Astrocyte (in vitro differentiated cells and primary cell): ENCODE results near the gene UGT3A1.

Source experiments
- EZH2 ChIP-seq: IDR thresholded peaks from 2 replicates; pipeline ENCODE4 v1.6.1; 2012; ENCODE audit warnings: mild to moderate bottlenecking, low read length, inconsistent platforms; ENCODE audit not compliant: insufficient read depth
- TF ChIP-seq, protein P1 (sequence below): IDR thresholded peaks from 2 replicates; pipeline ENCODE4 v1.5.1; 2011; ENCODE audit warnings: low read depth, mild to moderate bottlenecking, inconsistent platforms, low read length, moderate library complexity; ENCODE audit not compliant: insufficient read depth

GRCh38 chr5:35954175-35954574 lies 37.0 kb downstream of the UGT3A1 start:
- TF ChIP-seq, protein P1, sequence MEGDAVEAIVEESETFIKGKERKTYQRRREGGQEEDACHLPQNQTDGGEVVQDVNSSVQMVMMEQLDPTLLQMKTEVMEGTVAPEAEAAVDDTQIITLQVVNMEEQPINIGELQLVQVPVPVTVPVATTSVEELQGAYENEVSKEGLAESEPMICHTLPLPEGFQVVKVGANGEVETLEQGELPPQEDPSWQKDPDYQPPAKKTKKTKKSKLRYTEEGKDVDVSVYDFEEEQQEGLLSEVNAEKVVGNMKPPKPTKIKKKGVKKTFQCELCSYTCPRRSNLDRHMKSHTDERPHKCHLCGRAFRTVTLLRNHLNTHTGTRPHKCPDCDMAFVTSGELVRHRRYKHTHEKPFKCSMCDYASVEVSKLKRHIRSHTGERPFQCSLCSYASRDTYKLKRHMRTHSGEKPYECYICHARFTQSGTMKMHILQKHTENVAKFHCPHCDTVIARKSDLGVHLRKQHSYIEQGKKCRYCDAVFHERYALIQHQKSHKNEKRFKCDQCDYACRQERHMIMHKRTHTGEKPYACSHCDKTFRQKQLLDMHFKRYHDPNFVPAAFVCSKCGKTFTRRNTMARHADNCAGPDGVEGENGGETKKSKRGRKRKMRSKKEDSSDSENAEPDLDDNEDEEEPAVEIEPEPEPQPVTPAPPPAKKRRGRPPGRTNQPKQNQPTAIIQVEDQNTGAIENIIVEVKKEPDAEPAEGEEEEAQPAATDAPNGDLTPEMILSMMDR = no peak
- TF ChIP-seq EZH2 = no peak
